IPS-11a (cell line): ENCODE data around the gene LAT.
"Not testable (repeated sequence)": the region's sequence is repeated elsewhere in the genome, so short reads cannot be mapped to it uniquely, and the experiment has no call there.

Experiments
- H3K4me3 ChIP-seq: one replicate; pipeline ENCODE4 v1.5.1; 2013; ENCODE audit warnings: low read depth, low read length, control low read depth

LAT gene, protein sequence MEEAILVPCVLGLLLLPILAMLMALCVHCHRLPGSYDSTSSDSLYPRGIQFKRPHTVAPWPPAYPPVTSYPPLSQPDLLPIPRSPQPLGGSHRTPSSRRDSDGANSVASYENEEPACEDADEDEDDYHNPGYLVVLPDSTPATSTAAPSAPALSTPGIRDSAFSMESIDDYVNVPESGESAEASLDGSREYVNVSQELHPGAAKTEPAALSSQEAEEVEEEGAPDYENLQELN

DNA sequence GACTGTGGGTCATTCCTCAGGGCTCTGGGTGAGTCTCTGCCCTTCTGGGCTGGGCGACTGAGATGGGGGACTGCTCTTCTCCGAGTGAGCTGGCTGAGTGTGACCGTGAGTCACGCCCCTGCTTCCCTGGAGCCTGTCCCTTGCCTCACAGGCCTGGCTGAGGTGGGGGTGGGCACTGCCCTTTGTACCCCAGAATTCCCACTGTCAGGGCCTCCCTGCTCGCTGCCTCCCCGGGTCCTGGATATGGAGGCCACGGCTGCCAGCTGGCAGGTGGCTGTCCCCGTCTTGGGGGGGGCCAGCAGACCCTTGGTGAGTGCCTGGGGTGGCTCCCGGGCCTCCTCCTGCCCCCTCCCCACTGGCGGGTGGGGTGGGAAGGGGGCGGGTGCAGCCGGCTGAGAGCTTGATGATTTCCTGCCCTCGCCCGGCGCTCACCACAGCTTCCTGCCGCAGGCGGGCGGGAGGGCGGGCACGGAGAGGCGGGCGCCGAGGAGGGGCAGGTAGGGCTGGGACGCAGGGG lies at the start of gene LAT:
Gene LAT (plus strand): TSS at position 434 of the 517 bp plus-strand sequence. CDS start 366 bp downstream, outside the sequence.
- H3K4me3 ChIP-seq, result no peak within 1 kb of the TSS

DNA sequence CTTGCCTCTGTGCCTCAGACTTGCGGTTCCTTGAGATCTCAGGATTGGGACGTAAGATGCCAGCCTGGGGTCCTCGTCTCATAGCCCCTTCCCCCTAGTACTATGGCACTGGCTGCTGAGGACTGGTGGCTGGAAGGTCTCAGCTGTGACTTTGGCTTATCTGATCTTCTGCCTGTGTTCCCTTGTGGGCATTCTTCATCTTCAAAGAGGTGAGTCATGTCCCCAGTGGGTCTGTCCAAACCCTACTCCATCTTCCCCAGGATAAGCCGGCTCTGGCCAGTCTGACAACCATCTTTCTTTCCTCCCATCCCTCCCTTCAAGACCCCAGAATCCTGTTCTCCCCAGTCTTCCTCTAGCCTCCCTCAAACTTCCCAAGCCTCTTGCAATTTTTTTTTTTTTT lies 49.5 kb upstream of the LAT start:
- no peak overlapping the region for H3K4me3 ChIP-seq

DNA sequence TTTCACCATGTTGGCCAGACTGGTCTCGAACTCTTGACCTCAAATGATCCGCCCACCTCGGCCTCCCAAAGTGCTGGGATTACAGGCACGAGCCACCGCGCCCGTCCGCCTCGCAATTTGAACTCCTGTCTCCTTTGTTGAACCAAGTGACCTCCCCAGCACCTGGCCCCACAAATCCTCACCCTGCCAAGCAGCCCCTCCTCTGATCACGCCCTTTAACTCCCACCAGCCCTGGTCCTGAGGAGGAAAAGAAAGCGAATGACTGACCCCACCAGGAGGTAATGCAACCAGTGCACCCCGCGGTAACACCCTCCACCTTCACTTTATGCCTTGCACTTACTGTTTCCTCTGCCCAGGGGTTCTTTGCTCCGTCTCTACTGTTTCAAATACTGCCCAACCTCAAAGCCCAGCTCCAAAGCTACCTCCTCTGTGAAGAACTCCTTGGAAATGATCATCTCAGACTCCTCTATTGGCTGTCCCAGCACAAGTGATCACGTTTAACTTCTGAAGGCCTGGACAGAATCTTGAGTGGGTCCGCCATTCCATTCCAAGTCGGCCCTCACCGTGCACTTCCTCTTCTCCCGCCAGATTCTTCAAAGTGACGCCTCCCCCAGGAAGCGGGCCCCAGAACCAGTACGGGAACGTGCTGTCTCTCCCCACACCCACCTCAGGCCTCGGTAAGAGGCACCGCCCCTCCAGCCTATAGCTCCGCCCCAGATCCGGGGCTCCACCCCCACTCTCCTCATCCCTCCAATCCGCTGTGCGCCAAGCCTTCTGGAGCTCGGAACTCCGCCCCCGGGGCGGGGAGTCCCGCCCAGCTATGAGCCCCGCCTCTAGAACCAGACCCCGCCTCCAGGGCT lies 48.7 kb upstream of the LAT start:
- peak overlapping the region; percentile 8 for H3K4me3 ChIP-seq

DNA sequence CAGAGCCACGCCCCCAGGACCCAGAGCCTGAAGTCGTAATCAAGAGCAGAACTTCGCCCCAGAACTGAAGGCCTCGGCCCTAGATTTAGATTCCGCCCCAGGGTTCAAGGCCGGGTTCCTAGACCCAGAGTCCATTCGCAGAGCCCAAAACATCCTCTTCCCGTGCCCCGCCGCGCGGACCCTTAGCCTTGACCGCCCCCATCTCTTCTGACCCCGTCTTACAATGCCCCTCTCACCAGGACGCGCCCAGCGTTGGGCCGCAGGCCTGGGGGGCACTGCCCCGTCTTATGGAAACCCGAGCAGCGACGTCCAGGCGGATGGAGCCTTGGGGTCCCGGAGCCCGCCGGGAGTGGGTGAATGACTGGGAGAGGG lies 48.1 kb upstream of the LAT start:
- H3K4me3 ChIP-seq, result no peak overlapping the region

DNA sequence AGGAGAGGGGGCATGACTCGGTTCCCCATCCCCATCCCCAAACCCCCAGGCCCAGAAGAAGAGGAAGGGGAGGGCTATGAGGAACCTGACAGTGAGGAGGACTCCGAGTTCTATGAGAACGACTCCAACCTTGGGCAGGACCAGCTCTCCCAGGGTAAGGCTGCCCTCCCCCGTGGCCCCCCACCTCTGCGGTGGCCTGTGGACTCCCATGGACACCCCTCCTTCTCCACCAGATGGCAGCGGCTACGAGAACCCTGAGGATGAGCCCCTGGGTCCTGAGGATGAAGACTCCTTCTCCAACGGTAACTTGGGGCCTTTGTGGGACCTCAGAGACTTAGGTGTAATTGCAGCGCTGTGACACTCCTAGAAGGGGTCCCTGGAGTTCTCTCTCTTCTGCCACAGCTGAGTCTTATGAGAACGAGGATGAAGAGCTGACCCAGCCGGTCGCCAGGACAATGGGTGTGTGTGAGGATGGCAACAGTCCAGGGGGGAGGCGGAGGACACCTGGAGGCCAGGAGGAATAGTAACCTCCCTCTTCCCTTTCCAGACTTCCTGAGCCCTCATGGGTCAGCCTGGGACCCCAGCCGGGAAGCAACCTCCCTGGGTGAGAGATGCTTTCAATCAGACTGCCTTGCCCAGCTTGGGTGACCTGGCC lies 47.5 kb upstream of the LAT start:
- no peak overlapping the region for H3K4me3 ChIP-seq

DNA sequence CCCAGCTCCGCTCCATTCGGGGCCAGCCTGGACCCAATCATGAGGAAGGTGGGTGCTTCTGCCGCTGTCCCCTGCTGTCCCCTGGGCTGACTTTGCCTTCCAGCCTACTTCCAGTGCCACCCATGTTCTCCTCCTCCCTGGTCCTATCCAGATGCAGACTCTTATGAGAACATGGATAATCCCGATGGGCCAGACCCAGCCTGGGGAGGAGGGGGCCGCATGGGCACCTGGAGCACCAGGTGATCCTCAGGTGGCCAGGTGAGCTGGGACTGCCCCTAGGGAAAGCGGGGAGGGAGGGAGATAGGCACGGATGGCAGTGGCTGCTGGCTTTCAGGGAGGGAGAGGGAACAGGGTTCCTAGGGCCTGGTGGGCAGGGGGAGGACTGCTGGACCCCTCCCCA lies 46.1 kb upstream of the LAT start:
- H3K4me3 ChIP-seq, result no peak overlapping the region

DNA sequence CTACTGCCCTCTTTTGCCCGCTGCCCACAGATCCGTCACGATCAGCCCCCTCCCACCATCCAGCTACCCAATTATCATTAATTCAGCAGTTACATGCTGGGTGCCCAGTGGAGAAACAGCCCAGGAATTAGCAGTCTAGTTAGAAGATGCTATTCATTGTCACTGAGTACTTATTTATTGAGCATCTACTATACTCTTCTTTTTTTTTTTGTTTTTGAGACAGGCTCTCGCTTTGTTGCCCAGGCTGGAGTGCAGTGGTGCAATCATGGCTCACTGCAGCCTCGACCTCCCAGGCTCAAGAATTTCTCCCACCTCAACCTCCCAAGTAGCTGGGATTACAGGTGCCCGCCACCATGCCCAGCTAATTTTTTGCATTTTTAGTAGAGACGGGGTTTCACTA lies 45.0 kb upstream of the LAT start:
- H3K4me3 ChIP-seq, result not testable (repeated sequence)

DNA sequence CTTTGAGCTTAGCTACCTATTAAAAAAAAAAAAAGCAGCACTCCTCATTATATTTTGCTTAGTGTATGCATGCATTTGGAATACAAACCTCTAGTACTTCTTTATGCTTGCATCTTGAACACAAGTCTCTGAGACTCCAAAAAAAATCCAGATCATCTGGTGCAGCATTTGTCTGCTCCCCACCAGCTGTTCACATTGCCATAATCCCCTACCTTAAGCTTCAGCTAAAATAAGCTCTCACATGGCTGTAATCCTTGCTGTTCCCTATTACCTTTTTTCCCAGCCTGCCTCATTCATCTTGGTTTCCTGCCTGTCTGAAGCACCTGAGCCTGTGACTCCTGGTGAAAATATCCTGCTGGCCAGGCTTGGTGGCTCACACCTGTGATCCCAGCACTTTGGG lies 41.6 kb upstream of the LAT start:
- H3K4me3 ChIP-seq, result no peak overlapping the region

DNA sequence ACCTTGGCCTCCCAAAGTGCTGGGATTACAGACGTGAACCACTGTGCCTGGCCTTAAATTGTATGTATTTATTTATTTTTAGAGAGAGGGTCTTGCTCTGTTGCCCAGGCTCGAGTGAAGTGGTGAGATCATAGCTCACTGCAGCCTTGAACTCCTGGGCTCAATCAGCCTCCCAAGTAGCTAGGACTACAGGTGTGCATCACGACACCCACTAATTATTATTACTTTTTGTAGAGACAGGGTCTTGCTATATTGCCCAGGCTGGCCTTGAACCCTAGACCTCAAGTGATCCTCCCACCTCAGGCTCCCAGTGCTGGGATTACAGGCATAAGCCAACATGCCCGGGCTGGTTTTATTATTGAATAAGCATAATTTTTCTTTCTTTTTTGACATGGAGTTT lies 38.2 kb upstream of the LAT start:
- no peak overlapping the region for H3K4me3 ChIP-seq

DNA sequence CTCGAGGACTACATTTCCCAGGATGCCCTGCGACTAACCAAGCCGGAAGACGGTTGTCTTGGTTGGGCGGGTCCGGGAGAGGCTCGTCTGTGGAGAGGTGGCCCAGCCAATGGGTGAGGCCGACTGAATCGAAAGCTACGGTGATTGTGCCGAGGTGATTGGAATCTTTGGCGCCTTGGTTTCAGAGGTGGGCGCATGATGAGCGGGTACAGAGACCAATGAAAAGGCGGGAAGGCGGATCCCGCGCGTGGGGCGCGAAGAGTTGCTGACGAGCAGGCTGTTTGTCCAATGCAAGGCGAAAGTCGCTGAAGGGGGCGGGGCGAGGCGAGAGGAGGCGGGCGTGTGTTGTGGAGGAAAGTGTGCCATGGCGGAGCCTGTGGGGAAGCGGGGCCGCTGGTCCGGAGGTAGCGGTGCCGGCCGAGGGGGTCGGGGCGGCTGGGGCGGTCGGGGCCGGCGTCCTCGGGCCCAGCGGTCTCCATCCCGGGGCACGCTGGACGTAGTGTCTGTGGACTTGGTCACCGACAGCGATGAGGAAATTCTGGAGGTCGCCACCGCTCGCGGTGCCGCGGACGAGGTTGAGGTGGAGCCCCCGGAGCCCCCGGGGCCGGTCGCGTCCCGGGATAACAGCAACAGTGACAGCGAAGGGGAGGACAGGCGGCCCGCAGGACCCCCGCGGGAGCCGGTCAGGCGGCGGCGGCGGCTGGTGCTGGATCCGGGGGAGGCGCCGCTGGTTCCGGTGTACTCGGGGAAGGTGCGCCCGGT lies 34.0 kb upstream of the LAT start, which contains the start of gene NFATC2IP:
Gene NFATC2IP (plus strand): TSS at position 290 of the 762 bp plus-strand sequence. CDS start 75 bp downstream, at position 365.
- peak within 1 kb of the TSS; percentile 80 for H3K4me3 ChIP-seq

DNA sequence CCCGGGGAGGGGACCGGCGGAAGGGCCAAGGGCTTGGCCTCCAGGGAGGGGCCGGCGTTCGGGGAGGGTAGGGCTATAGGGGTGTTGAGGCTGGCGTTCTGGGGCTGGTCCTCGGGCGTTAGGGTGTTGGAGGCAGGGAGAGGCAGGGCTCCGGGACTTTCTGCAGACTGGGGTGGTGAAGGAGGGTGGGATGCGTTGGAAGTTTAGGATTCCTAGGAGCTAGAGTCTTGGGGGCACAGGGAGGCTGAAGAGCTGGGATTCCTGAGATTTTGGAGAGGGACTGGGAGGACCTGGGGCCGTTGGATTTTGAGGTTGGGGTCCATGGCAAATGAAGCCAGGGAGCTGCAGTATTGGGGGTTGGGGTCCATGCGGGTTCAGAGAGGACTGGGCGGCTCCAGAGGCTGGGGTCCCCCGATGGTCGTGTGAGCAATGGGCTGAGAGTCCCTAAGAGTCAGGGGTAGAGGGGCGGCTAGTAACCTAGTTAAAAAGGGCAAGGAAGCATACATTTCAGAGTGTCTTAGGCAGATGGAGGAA lies 33.4 kb upstream of the LAT start:
- H3K4me3 ChIP-seq, result peak overlapping the region; percentile 80

DNA sequence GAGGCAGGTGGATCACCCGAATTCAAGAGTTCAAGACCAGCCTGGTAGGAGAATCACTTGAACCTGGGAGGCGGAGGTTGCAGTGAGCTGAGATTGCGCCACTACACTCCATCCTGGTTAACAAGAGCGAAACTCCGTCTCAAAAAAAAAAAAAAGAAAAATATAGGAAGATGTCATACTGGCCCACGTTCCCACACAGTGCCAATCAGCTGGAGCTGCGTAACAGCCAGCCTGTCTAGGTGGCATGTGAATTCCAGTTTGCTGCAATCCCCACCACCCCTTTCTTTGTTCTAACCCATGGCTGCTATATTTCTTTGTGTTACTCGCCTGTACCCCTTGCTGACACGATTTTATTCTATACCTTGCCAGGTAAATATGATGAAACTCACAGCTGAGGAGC lies 26.6 kb upstream of the LAT start:
- no peak overlapping the region for H3K4me3 ChIP-seq

DNA sequence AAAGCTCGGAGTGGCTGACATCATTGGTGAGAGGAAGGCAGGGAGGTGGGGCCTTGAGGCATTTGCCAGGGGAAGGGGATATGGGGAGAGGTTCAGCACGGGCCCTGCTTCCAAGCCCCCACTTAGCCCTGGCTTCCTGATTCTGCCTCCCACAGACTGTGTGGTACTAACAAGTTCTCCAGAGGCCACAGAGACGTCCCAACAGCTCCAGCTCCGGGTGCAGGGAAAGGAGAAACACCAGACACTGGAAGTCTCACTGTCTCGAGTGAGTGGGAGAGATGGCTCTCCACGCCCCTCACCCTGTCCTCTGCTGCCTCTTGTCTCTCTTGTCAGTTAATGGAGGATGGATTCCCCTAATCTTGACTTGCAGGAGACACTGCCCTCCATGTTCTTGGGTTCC lies 26.0 kb upstream of the LAT start:
- no peak overlapping the region for H3K4me3 ChIP-seq

DNA sequence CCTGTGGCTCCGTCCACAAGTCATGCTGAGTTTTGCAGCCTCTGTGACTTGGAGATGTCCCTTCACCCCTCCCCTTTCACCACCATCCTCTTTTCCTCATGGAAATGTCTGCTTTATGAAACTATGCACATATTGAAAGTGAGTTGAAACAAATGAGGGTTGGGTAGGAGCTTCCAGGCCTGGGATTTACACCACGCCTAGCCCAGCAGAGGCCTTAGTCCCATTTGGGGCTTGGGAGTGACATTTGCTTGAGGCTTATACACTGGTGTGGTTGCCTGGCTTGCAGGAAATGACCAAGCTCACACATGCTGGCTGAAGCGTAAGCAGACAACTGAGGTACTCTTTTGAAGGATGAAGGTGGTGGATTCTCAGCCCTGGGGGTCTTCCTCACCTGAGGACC lies 20.8 kb upstream of the LAT start:
- no peak overlapping the region for H3K4me3 ChIP-seq

DNA sequence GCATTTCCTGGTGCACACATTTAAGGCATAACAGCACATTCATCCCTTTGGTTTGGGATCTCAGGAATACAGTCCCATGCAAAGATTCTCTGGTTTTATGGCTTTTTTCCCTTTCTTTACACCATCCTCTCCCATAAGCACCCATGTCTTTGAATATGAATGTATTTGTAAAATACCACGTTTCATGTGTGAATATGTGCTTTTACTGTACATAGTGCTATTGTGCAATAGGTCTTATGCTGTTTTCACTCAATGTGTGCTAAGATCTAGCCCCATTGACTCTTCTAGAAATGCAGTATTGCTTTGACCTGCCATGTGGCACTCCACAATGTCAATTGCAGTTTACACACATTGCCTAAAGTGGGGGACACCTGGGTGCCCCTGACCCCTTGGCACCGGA lies 20.4 kb upstream of the LAT start:
- no peak overlapping the region for H3K4me3 ChIP-seq

DNA sequence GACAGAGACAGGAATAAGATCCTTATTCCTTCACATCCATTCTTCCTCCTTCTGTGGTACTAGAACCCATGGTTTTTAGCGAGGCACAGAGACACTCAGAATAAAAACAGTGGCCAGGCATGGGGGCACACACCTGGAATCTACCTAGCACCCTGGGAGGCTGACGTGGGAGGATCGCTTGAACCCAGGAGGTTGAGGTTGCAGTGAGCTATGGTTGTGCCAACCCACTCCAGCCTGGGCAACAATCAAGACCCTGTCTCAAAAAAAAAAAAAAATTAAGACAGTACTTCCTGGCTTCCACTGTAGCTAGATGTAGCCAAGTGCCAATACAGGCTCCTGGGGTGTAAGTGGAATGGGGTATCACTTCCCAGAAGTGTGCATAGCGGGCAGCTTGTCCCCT lies 17.7 kb upstream of the LAT start:
- H3K4me3 ChIP-seq, result no peak overlapping the region

DNA sequence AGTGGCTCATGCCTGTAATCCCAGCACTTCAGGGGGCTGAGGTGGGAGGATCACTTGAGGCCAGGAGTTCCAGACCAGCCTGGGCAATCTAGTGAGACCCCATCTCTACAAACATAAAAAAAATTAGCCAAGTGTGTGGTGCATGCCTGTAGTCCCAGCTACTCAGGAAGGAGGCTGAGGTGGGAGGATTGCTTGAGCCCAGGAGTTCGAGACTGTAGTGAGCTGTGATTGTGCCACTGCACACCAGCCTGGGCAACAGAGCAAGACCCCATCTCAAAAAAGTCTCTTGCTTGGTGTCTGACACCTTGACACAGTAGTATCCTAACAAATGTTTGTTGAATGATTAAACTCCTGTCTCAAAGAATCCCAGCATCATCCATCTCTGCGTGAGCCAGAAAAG lies 15.2 kb upstream of the LAT start:
- not testable (repeated sequence) for H3K4me3 ChIP-seq

DNA sequence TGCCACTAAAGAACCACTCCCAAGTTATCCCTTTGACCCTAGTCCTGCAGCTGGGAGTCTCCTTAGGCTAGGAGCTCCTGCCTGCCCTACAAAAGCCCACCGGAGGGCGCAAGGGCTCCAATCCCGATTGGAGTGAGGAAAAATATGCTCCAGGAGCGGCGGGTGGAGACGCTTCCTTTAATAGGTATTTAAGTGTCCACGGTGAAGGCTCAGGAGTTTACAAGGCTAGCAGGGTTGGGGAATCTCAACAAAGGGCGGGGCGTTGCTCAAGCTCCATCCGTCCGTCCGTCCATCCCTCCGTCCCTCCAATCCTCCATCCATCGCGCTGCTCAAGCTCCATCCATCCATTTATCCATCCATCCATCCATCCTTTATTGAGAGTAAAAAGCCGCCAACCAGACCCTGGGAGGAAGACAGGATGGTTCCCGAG lies 10.8 kb upstream of the LAT start:
- peak overlapping the region; percentile 99 for H3K4me3 ChIP-seq

DNA sequence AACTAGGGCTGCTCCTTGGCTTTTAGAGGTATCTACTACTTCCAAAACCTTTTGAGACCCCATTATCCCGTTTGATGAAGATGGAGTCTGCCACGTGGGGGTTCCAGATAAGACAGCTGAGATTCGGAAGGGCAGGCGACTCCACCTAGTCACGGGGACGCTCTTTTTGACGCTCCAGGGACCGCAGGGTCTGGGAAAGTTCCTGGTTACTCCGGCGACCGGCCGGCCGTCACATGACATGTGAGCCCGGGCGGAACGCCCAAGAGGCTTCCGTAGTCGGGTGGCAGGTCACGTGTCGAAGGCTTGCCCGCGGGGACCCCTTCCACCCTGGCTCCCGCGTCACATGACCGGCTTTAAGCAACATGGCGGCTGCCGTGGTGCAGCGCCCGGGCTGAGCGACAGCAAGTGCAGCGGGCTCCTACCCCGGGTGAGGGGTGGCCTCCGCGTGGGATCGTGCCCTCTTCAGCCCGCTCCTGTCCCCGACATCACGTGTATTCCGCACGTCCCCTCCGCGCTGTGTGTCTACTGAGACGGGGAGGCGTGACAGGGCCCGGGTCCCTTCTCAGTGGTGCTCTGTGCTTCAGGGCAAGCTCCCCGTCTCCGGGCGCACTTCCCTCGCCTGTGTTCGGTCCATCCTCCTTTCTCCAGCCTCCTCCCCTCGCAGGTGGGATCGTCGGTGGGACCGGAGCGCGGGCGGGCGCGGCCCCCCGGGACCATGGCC lies 10.3 kb upstream of the LAT start, which contains the start of gene SPNS1:
Gene SPNS1 (plus strand): TSS at position 342 of the 721 bp plus-strand sequence. CDS start 374 bp downstream, at position 716.
- H3K4me3 ChIP-seq, result peak within 1 kb of the TSS; percentile 99

DNA sequence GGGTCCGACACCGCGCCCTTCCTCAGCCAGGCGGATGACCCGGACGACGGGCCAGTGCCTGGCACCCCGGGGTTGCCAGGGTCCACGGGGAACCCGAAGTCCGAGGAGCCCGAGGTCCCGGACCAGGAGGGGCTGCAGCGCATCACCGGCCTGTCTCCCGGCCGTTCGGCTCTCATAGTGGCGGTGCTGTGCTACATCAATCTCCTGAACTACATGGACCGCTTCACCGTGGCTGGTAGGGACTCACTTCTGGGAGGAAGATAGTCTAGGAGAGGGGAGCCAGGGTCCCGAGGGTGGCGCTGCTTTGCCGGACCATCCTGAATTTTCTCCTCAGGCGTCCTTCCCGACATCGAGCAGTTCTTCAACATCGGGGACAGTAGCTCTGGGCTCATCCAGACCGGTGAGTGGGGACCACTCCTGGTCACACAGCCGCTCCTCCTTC lies 9.7 kb upstream of the LAT start:
- H3K4me3 ChIP-seq, result peak overlapping the region; percentile 99
